ENCODE results near the gene NUDT5.

NUDT5 gene

DNA sequence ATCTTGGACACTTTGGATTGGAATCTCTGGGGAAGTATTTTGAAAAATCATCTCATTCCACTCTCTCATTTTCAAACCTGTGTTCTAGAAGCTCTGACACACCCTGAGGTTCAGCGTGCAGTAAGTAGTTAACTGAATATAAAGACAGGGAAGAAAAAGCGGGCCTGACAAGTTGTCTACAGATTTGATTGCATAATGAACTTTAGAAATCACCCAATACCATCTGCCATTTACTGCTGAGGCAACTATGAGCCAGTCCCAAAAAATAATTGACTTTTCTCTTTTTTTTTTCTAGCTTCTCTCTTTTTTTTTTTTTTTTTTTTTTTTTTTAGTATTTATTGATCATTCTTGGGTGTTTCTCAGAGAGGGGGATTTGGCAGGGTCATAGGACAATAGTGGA is 29.8 kb upstream of the NUDT5 start:
- Histone ChIP-seq H3K4me3 (ENCODE audit: severe bottlenecking) (no peak overlapping the region), H3K9me3 (ENCODE audit: severe bottlenecking) (no peaks in the 10 kb centered on the region), H3K4me1 (ENCODE audit: insufficient read depth, poor library complexity, severe bottlenecking) (peaks cover 4% of the 10 kb centered on the region), H3K27me3 (ENCODE audit: insufficient read depth, poor library complexity, severe bottlenecking) (no peaks in the 10 kb centered on the region), H3K36me3 (ENCODE audit: low read depth) (peaks cover 58% of the 10 kb centered on the region), H3K27ac (ENCODE audit: poor library complexity, severe bottlenecking) (no peak overlapping the region)
- ATAC-seq (ENCODE audit: low read depth) (no peak), DNase-seq (ENCODE audit: low spot score) (no peak)
- no peak for TF ChIP-seq CTCF (IDR thresholded peaks at IDR 0.05; ENCODE audit: poor library complexity, severe bottlenecking)

DNA sequence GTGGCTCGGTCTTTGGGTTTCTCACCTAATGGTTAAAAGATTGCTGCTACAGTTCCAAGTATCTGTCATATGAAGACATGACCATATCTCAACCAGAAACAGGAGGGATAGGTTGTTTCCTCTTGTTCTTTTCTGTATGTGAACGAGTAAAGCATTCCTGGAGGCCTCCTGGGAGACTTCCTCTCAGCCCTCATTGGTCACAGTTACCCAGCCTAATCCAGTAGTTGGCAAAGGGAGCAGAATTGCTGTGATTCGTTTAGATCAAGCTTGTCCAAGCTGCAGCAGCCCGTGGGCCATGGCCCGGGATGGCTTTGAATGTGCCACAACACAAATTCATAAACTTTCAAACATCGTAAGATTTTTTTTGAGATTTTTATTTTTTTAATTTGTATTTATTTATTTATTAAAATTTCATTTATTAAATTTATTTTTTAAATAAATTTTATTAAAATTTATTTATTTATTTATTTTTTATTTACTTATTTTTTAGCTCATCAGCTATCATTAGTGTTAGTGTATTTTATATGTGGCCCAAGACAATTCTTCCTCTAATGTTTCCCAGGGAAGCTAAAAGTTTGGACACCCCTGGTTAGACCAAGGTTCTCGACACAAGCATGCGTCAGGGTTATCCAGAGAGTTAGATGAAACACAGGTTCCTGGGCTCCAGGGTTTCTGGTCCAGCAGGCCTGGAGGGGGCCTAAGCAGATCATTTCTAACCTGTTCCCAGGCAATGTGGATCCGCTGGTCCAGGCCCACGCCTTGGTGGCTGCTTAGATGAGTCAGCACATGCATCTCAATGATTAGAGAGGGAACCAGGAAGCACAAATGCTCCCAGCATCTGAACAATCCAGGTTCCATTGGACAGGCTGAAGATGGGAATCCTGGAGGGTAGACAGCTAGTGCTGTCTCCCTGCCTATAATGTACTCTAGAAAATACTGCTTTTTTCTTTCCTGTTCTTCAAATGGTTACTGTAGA is 25.9 kb upstream of the NUDT5 start:
- H3K4me3 ChIP-seq (ENCODE audit: severe bottlenecking) = no peak overlapping the region
- TF ChIP-seq CTCF (IDR thresholded peaks at IDR 0.05; ENCODE audit: poor library complexity, severe bottlenecking) = no peak
- H3K36me3 ChIP-seq (ENCODE audit: low read depth) = peaks cover 74% of the 10 kb centered on the region
- H3K4me1 ChIP-seq (ENCODE audit: insufficient read depth, poor library complexity, severe bottlenecking) = peaks cover 9% of the 10 kb centered on the region
- DNase-seq (ENCODE audit: low spot score) = no peak
- H3K9me3 ChIP-seq (ENCODE audit: severe bottlenecking) = no peaks in the 10 kb centered on the region
- H3K27me3 ChIP-seq (ENCODE audit: insufficient read depth, poor library complexity, severe bottlenecking) = no peaks in the 10 kb centered on the region
- H3K27ac ChIP-seq (ENCODE audit: poor library complexity, severe bottlenecking) = peak overlapping the region; percentile 54
- ATAC-seq (ENCODE audit: low read depth) = no peak

- Histone ChIP-seq H3K9me3 (ENCODE audit: severe bottlenecking) (no peaks in the 10 kb centered on the region), H3K4me1 (ENCODE audit: insufficient read depth, poor library complexity, severe bottlenecking) (peaks cover 9% of the 10 kb centered on the region), H3K27ac (ENCODE audit: poor library complexity, severe bottlenecking) (no peak overlapping the region), H3K4me3 (ENCODE audit: severe bottlenecking) (no peak overlapping the region), H3K36me3 (ENCODE audit: low read depth) (peaks cover 83% of the 10 kb centered on the region), H3K27me3 (ENCODE audit: insufficient read depth, poor library complexity, severe bottlenecking) (no peaks in the 10 kb centered on the region)
- DNase-seq (ENCODE audit: low spot score) = no peak
- no peak for TF ChIP-seq CTCF (IDR thresholded peaks at IDR 0.05; ENCODE audit: poor library complexity, severe bottlenecking)
- no peak for ATAC-seq (ENCODE audit: low read depth)
Observed at GRCh38 chr10:12218991-12219390, 23.3 kb upstream of the NUDT5 start.

GRCh38 chr10:12214763-12215218 is 19.1 kb upstream of the NUDT5 start:
- ATAC-seq (ENCODE audit: low read depth) (no peak), DNase-seq (ENCODE audit: low spot score) (no peak)
- Histone ChIP-seq H3K9me3 (ENCODE audit: severe bottlenecking) (no peaks in the 10 kb centered on the region), H3K27ac (ENCODE audit: poor library complexity, severe bottlenecking) (no peak overlapping the region), H3K4me1 (ENCODE audit: insufficient read depth, poor library complexity, severe bottlenecking) (no peaks in the 10 kb centered on the region), H3K27me3 (ENCODE audit: insufficient read depth, poor library complexity, severe bottlenecking) (no peaks in the 10 kb centered on the region), H3K4me3 (ENCODE audit: severe bottlenecking) (no peak overlapping the region), H3K36me3 (ENCODE audit: low read depth) (peaks cover 79% of the 10 kb centered on the region)
- TF ChIP-seq CTCF (IDR thresholded peaks at IDR 0.05; ENCODE audit: poor library complexity, severe bottlenecking) = peak; percentile 84

- Histone ChIP-seq H3K9me3 (ENCODE audit: severe bottlenecking) (no peaks in the 10 kb centered on the region), H3K36me3 (ENCODE audit: low read depth) (peaks cover 86% of the 10 kb centered on the region), H3K4me1 (ENCODE audit: insufficient read depth, poor library complexity, severe bottlenecking) (no peaks in the 10 kb centered on the region), H3K4me3 (ENCODE audit: severe bottlenecking) (no peak overlapping the region), H3K27ac (ENCODE audit: poor library complexity, severe bottlenecking) (no peak overlapping the region), H3K27me3 (ENCODE audit: insufficient read depth, poor library complexity, severe bottlenecking) (no peaks in the 10 kb centered on the region)
- ATAC-seq (ENCODE audit: low read depth) (no peak), DNase-seq (ENCODE audit: low spot score) (no peak)
- no peak for TF ChIP-seq CTCF (IDR thresholded peaks at IDR 0.05; ENCODE audit: poor library complexity, severe bottlenecking)
Observed at GRCh38 chr10:12214093-12214492, 18.4 kb upstream of the NUDT5 start.
